ENCODE results near the gene FRAS1.
"Not testable (repeated sequence)": the region's sequence is repeated elsewhere in the genome, so short reads cannot be mapped to it uniquely, and the experiment has no call there.

DNA sequence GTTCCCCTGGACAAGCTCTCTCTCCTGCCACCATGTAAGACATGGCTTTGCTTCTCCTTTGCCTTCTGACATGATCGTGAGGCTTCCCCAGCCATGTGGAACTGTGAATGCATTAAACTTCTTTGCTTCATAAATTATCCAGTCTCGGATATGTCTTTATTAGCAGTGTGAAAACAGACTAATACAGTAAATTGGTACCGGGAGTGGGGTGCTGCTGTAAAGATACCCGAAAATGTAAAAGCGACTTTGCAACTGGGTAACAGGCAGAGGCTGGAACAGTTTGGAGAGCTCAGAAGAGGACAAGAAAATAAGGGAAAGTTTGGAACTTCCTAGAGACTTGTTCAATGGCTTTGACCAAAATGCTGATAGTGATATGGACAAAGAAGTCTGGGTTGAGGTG is 46.1 kb upstream of the FRAS1 start:
- TF ChIP-seq, protein P1, sequence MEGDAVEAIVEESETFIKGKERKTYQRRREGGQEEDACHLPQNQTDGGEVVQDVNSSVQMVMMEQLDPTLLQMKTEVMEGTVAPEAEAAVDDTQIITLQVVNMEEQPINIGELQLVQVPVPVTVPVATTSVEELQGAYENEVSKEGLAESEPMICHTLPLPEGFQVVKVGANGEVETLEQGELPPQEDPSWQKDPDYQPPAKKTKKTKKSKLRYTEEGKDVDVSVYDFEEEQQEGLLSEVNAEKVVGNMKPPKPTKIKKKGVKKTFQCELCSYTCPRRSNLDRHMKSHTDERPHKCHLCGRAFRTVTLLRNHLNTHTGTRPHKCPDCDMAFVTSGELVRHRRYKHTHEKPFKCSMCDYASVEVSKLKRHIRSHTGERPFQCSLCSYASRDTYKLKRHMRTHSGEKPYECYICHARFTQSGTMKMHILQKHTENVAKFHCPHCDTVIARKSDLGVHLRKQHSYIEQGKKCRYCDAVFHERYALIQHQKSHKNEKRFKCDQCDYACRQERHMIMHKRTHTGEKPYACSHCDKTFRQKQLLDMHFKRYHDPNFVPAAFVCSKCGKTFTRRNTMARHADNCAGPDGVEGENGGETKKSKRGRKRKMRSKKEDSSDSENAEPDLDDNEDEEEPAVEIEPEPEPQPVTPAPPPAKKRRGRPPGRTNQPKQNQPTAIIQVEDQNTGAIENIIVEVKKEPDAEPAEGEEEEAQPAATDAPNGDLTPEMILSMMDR (IDR thresholded peaks at IDR 0.05): not testable (repeated sequence)
- not testable (repeated sequence) for TF ChIP-seq POLR2A (IDR thresholded peaks at IDR 0.05)
